ENCODE measurements around the gene FKTN. TPM values are rescaled to one million over a fixed set of nuclear protein-coding genes. Genes with fewer than 3 reads are reported as not detected.

Gene FKTN
- total RNA-seq, 1 donor from 2014 or later, result 57.7 TPM

- Histone ChIP-seq H3K79me2 (ENCODE audit: low read depth) (no peaks in the 10 kb centered on the region), H2AFZ (replicated peaks) (no peak overlapping the region), H3F3A (ENCODE audit: low read depth) (no peaks in the 10 kb centered on the region), H3K36me3 (no peaks in the 10 kb centered on the region), H3K4me1 (no peaks in the 10 kb centered on the region), H3K4me3 (no peak overlapping the region), H3K27me3 (no peaks in the 10 kb centered on the region), H4K20me1 (ENCODE audit: low read depth) (no peaks in the 10 kb centered on the region), H3K9me3 (ENCODE audit: low read depth) (no peaks in the 10 kb centered on the region), H3K27ac (no peak overlapping the region), H3K4me2 (no peak overlapping the region), H3K9ac (no peak overlapping the region)
- H3K9me3 Mint-ChIP-seq, result peaks cover 5% of the 10 kb centered on the region
- H3K27me3 Mint-ChIP-seq (ENCODE audit: insufficient read depth, low read depth), result peaks cover 3% of the 10 kb centered on the region
- peaks cover 20% of the 10 kb centered on the region for H3K36me3 Mint-ChIP-seq
- TF ChIP-seq EZH2phosphoT487 (IDR thresholded peaks at IDR 0.05), result no peak
- TF ChIP-seq EZH2 (IDR thresholded peaks at IDR 0.05), result no peak
- no peak for TF ChIP-seq CTCF (IDR thresholded peaks at IDR 0.05)
- DNase-seq (ENCODE audit: low spot score), result no peak
- H3K4me1 Mint-ChIP-seq, result no peaks in the 10 kb centered on the region
- no peak overlapping the region for H3K4me3 Mint-ChIP-seq
- H3K27ac Mint-ChIP-seq, result no peak overlapping the region
Observed at GRCh38 chr9:105636331-105636730, 78.4 kb downstream of the FKTN start.

- Histone ChIP-seq H2AFZ (replicated peaks) (no peak overlapping the region), H3K27ac (no peak overlapping the region), H3K9ac (no peak overlapping the region), H3F3A (ENCODE audit: low read depth) (no peaks in the 10 kb centered on the region), H3K4me2 (no peak overlapping the region), H3K36me3 (no peaks in the 10 kb centered on the region), H3K27me3 (no peaks in the 10 kb centered on the region), H3K4me3 (no peak overlapping the region), H3K9me3 (ENCODE audit: low read depth) (no peaks in the 10 kb centered on the region), H4K20me1 (ENCODE audit: low read depth) (no peaks in the 10 kb centered on the region), H3K4me1 (no peaks in the 10 kb centered on the region), H3K79me2 (ENCODE audit: low read depth) (no peaks in the 10 kb centered on the region)
- Mint-ChIP-seq H3K4me3 (no peak overlapping the region), H3K9me3 (peaks cover 17% of the 10 kb centered on the region), H3K4me1 (no peaks in the 10 kb centered on the region), H3K36me3 (peaks cover 32% of the 10 kb centered on the region), H3K27ac (no peak overlapping the region), H3K27me3 (ENCODE audit: insufficient read depth, low read depth) (peaks cover 3% of the 10 kb centered on the region)
- DNase-seq (ENCODE audit: low spot score), result no peak
- TF ChIP-seq CTCF (IDR thresholded peaks at IDR 0.05) (peak; percentile 72), EZH2phosphoT487 (IDR thresholded peaks at IDR 0.05) (no peak), EZH2 (IDR thresholded peaks at IDR 0.05) (no peak)
Observed at GRCh38 chr9:105637787-105638395, 80.0 kb downstream of the FKTN start.

- H3K4me3 Mint-ChIP-seq, result no peak overlapping the region
- no peak overlapping the region for H3K4me2 ChIP-seq
- H2AFZ ChIP-seq (replicated peaks), result no peak overlapping the region
- no peaks in the 10 kb centered on the region for H3K79me2 ChIP-seq (ENCODE audit: low read depth)
- no peaks in the 10 kb centered on the region for H3K4me1 Mint-ChIP-seq
- H4K20me1 ChIP-seq (ENCODE audit: low read depth), result no peaks in the 10 kb centered on the region
- H3K4me1 ChIP-seq, result no peaks in the 10 kb centered on the region
- H3K27me3 ChIP-seq, result no peaks in the 10 kb centered on the region
- no peak for DNase-seq (ENCODE audit: low spot score)
- no peaks in the 10 kb centered on the region for H3F3A ChIP-seq (ENCODE audit: low read depth)
- peaks cover 34% of the 10 kb centered on the region for H3K36me3 Mint-ChIP-seq
- no peak overlapping the region for H3K4me3 ChIP-seq
- no peak overlapping the region for H3K9ac ChIP-seq
- H3K27me3 Mint-ChIP-seq (ENCODE audit: insufficient read depth, low read depth), result peaks cover 3% of the 10 kb centered on the region
- no peak overlapping the region for H3K27ac Mint-ChIP-seq
- H3K27ac ChIP-seq, result no peak overlapping the region
- no peaks in the 10 kb centered on the region for H3K36me3 ChIP-seq
- peaks cover 23% of the 10 kb centered on the region for H3K9me3 Mint-ChIP-seq
- H3K9me3 ChIP-seq (ENCODE audit: low read depth), result no peaks in the 10 kb centered on the region
- TF ChIP-seq EZH2phosphoT487 (IDR thresholded peaks at IDR 0.05) (no peak), CTCF (IDR thresholded peaks at IDR 0.05) (no peak), EZH2 (IDR thresholded peaks at IDR 0.05) (no peak)
Observed at GRCh38 chr9:105639936-105640335, 82.0 kb downstream of the FKTN start.
